ENCODE data around the gene FAM111B.
"Not testable (repeated sequence)": the region's sequence is repeated elsewhere in the genome, so short reads cannot be mapped to it uniquely, and the experiment has no call there.

Gene FAM111B, protein sequence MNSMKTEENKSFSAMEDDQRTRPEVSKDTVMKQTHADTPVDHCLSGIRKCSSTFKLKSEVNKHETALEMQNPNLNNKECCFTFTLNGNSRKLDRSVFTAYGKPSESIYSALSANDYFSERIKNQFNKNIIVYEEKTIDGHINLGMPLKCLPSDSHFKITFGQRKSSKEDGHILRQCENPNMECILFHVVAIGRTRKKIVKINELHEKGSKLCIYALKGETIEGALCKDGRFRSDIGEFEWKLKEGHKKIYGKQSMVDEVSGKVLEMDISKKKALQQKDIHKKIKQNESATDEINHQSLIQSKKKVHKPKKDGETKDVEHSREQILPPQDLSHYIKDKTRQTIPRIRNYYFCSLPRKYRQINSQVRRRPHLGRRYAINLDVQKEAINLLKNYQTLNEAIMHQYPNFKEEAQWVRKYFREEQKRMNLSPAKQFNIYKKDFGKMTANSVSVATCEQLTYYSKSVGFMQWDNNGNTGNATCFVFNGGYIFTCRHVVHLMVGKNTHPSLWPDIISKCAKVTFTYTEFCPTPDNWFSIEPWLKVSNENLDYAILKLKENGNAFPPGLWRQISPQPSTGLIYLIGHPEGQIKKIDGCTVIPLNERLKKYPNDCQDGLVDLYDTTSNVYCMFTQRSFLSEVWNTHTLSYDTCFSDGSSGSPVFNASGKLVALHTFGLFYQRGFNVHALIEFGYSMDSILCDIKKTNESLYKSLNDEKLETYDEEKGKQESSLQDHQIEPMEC

DNA sequence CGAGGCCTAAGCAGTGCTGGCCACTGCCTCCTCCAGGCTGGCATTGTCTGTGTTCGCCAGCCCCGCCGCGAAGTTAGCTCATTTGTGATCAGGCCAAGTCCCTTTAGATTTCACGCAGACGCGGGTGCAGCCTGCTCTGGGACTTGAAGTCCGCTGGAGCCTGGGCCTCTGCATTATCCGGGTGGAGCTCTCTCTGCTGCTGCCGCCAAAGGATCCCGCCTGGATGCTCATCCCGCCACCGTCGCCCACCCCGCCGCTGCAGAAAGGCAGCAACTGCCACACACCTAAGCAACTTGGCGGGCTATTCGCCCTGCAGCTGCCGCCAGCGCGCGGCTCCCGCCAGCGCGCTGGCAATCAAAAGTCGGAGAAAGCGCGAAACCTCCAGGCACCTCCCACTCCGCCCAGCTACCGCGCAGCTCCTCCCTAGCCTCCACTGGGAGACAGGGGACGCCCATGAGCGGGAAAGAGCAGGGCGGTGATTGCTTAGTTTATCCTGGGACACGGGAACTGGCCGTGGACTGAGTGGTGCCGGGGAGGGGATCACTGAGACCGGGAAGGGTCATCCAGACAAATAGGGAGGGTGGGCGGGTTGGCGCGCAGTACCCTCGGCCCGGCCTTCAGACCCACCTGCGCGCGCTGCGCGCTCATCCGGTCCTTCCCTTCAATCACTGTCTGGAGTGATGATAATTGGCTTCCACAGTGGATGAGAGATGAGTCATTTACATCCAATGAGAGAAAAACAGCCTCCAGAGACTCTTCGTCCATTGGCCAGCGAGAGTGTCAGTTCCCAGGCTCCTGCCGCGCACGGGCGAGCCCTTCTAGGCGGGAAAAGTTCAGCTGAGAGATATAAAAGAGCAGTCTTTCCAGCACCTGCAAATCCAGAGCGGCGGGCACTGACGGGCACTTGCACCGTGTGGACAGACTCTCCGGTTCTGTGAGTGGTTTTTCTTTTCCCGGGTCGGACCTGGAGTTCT lies at the start of gene FAM111B:
Gene FAM111B, plus strand, starts transcription at position 875 of the 974 bp plus-strand sequence. CDS start 2,389 bp downstream, outside the sequence.
- peak; percentile 81 for DNase-seq

DNA sequence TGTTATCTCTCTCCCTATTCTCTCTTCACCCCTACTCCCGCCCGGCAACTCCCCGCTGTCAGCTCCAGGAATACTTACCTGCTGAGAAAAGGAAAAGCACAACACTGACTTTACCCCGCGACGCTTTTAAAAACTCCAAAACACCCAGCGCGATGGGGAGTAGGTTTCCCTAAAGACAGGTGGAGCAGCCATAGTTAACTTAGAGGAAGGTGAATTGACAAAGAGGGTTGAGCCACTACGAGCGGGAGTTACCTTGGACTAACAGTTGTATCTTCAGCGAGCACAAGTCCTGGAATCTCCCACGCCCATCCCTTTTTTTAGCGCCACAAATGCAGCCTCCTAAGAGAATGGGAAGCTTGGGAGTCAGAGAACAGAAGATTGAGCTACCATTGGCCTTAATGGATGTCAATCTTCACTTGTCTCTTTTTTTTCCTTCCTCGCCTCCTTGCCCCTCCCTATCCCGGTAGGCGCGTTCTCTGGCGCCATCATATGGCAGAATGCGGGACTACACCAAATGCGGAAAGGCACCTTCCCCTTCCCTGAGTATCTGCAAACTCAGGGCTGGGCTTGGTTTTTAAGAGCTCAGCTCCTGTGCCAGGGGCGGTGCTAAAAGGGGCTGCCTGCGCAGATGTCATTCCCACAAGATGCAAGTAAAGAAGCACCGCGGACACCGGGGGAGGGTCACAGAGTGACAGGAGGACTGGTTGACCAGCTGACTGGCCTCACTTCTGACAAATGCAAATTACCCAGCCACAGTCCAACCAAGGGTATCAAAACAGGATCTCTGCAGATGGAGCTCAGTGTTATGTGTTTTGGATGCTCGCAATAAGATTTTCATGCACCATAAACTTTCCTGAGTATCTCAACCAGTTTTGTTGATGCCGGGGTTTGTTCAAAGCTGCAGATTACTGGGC lies 48.7 kb upstream of the FAM111B start:
- peak; percentile 77 for DNase-seq

DNA sequence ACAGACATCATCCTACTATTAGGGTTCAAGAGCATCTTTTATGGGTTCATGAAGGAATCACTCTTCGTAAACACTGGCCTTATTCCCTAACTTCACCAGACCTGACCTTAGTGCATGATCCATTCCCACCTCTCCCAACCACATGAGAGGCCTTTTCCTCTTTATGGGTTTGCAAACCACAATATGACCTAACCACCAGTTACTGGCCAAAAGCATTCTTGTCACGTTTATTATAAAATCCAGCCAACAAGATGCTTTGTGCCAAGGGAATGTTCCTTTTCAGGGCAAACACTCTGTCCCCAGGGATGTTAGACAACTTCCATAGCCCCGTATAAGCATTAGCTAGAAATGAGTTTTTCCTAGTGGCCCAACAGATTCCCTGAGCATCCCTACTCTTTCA lies 46.9 kb upstream of the FAM111B start:
- not testable (repeated sequence) for DNase-seq

DNA sequence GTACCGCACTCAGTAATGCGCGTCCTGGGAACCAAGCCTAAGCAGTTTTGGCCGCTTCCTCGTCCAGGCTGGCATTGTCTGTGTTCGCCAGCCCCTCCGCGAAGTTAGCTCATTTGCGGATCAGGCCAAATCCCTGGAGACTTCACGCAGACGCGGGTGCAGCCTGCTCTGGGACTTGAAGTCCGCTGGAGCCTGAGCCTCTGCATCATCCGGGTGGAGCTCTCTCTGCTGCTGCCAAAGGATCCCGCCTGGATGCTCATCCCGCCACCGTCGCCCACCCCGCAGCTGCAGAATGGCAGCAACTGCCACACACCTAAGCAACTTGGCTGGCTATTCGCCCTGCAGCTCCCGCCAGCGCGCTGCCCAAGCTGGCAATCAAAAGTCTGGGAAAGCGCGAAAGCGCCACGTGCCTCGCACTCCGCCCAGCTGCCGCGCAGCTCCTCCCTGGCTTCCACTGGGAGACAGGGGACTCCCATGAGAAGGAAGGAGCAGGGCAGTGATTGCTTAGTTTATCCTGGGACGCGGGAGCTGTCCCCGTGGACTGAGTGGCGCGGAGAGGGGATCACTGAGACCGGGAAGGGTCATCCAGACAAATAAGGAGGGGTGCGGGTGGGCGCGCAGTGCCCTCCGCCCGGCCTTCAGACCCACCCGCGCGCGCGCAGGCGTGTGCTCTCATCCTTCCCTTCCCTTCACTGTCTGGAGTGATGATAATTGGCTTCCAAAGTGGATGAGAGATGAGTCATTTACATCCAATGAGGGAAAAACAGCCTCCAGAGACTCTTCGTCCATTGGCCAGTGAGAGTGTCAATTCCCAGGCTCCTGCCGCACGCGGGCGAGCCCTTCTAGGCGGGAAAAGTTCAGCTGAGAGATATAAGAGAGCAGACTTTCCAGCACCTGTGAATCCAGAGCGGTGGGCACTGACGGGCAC lies 44.2 kb upstream of the FAM111B start:
- DNase-seq, result no peak

DNA sequence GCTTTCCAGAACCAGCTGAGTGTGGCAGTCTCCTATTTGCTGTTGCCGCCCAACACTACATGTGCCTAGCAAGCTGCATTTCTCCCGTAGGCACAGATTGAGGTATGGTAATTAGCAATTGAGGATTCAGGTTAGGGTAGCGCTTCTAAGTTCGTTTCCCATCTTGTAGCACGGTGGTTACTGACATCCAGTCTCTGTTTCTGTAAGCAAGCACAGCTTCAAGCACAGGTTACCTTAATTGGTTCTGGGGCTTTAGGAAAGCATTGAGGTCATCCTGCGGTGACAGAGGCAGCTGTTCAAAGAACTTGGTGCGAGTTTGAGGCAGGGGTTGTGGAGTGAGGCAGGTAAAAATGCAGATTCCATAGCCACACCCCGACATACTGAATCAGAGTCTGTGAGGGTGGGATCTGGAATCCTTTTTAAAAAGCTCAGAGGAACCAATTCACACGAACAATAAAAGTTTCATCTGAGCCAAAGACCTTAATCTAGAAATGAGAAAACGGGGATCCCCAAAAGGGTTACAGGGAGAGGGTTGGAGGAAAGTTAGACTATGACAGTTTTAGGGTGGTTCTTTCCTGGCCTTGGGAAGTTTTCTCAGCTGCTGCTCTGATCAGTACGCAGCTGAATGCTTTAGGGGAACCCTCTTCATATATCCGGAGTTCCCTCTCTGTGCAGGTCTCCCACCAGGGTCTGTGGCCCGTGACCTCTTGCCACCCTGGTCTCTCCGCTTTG lies 42.9 kb upstream of the FAM111B start:
- not testable (repeated sequence) for DNase-seq

DNA sequence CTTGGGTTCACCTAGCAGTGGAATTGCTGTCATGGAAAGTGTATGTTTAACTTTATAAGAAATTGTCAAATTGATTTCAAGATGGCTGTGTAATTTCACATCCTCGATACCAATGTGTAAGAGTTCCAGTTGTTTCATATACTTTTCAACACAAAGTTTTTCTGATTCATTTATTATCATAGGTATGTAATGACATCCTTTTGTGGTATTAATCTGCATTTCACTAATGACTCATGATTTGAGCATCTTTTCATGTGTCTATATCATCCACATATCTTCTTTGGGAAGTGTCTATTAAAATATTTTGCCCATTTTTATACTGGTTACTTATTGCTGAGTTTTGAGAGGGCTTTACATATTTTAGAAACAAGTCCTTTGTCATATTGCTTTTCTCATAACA lies 38.0 kb upstream of the FAM111B start:
- no peak for DNase-seq

DNA sequence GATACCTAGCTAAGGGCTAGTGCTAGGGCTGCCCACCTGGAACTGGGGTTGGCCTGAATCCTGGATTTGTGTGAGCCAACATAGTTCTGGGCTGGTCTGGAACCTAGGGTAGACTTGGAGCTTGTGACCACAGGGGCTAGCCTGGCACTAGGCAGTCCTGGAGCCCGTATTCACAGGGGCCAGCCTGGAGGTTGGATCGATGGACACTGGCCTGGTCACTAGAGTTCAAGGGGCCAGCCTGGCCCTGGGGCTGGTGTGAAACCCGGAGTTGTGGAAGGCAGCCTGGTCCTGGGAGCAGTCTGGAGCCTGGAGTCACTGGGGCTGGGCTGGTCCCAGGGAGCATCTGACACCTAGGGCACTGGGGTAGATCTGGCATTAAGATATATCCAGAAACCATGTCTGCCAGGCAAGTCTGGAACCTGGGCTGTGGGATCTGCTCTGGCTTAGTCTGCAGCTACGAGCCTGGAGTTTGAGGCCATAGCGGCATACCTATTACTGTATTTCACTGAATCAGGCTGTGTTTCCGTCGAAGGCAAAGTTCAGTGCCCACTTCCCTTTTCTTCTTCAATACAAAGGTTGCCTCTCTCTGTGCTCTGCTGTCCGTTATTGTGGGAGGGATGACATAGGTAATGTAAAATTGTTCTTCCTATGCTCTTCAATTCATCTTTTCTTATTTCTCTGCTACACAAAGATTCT lies 30.0 kb upstream of the FAM111B start:
- no peak for DNase-seq

DNA sequence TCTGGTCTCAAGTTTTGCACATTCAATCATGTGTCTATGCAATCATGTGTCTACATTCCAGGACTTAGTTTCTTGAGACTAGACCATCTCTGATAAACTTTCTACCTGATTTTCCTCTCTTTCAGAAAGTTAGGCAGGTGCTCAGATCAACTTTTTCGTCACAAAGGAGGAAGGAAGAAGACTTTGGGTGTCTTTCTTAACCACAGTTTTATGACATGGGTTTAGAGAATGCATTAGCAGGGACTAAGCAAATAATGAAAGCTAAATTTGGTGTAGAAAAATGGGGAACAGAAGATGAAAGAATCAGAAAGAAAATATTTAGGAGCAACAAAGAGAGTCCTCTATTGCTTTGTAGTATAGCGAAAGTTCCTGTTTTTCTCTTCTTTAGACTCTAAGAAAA lies 28.6 kb upstream of the FAM111B start:
- no peak for DNase-seq

DNA sequence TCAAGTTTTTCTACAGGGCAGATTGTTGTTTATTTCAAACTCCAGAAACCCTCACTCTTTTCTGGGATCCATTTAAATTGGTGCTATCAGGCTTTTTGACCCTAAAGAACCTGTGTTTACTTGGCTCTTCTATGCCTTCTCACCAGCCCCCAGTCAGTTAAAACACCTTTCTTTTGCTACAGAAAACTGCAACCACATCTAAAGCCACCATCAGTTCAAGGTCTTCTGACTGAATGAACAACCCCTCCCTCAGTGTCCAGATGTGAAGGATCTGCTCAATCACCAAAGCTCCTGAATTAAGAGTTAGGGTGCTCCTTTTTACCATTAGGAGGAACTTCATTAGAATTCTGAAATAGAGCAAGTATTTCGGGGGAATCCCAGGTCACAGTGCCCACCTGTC lies 28.0 kb upstream of the FAM111B start:
- no peak for DNase-seq

DNA sequence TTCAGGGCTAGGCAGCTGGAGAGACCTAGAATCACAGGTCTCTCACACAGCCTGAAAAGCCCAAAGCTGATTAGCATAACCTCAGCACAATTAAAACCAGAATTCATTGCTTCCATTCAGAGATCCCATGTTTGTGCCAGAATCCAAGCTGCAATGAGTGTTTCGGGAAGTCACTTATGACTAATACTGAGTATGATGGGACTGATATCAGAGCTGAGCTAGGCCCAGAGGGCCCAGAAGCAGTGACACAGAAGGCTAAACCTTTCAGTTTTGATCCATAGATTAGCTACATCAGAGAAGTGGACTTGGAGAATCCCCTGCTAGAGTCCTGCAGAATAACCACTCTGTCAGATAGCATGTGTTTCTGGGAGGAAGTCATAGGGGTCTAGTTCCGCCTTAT lies 26.6 kb upstream of the FAM111B start:
- not testable (repeated sequence) for DNase-seq

DNA sequence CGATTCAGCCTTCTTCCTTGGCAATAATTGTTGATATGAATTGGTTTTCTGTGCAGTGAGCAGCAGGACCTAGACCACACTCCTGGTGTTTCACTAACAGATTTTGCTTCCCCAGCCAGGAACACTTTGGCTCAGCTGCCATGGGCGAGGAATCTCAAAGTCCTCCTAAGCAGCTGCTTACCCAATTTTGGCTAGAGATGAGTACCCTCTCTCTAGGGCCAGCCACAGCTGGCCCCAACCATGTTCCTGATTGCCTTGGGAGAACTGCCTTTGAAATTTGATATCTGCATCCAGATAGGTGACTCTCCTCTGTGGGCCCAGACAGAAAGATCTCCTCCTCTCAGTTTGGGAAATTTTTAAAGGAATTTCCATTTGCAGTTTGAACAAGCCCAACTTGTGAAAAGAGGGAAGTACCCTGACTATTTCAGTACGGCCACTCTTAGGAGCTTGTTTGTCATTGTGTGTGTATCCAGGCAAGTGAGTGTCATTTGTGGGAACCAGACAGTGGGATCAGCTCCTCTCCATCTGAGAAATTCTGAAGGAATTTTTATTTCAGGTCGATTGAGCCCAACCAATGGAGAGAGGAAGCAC lies 25.5 kb upstream of the FAM111B start:
- not testable (repeated sequence) for DNase-seq

DNA sequence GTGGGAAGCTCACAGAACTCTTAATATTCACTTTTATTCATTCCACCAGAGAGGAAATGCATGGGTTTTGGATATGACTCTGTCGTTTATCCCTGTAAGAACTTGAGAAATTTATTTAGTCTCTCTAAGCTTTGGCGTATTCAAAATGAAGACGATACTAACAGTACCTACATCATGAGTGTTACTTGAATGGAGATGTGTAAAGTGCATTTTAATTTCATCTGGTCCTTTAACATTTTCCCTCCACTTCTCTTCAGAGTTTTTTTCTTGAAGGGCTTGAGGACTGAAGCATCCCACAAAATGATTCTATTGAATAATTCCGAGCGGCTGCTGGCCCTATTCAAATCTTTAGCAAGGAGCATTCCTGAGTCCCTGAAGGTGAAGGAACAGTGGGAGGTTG lies 21.0 kb upstream of the FAM111B start, which contains the start of gene GLYATL1B:
Gene GLYATL1B, plus strand, starts transcription at position 301 of the 400 bp plus-strand sequence. Its CDS starts 0 bp downstream, at position 301.
- not testable (repeated sequence) for DNase-seq

DNA sequence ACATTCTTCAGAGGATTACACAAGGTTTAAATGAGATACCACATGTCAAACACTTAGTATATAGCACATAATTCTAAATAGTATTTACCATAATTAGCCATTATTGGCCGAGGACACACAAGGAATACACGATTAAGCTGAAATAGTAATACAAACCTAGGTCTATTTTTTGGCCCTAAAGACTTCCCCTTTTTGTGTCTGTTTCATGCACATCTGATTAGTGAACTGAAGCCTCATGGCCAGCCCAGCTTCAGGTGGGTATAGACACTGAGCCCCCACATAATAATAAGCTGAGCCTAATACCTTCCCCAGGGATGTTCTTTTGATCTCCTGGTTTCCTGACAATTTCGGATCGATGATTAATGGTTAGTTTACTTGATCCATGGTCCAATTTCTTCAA lies 18.9 kb upstream of the FAM111B start:
- DNase-seq, result no peak

DNA sequence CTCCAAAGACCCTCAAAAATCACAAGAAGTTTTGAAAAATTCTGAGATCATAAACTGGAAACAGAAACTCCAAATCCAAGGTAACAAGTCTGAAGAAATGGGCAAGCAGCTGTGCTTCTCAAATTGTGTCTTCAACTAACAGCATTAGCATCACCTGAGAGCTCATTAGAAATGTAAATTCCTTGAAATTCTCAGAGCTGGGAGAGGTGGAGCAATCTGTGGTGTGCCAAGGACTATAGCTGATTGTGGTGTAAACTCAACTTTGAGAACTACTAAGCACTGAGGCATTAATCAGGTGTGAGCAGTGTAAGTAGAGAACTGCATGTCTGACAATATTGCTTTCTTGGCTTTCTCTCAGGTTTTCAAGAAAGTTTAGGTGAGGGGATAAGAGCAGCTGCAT lies 13.5 kb upstream of the FAM111B start:
- not testable (repeated sequence) for DNase-seq

DNA sequence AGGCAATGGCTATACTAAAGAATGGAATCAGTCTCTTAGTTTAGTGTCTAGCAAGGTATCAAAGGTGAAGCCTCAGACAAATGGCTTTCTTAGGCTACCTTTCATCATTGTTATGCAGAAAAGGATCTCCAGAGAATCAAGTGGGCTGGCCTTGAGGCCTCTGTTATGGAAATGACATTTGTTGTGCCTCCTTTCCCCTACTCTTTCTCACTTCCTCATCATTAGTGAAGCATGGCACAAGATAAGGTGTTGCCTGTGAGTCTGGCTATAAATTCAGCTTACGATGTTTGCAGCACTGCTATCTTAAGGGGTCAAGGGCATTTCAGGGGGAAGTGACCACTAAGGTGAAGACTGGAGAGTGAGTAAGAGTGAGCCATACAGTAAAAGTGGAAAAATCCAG lies 11.8 kb upstream of the FAM111B start:
- not testable (repeated sequence) for DNase-seq

DNA sequence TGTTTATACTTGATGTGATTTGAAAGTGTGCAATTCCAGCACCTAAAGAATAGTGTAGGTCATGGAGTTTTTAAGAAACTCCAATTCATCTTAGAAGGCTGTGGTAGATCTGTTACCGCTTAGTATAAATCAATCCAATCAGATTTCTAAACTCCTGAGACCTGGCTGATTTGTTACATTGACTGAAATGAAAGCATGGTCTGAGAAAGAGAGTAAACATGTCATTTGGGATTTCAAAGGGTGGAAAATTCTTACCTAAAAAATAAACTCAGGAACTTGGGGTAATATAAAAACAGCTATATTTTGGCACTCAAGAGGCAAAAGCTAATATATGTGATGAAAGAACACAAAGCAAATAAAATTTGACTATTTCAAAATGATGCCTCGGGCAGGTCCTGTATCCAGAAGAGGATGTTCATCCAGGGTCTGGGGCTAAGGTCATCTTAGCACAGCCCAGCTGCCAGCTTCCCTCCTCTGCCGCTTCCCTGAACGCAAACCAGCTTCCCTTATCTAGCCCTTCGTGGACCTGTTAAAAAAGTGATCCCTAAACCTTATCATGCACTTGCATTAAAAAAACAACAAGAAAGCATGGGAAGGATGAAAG lies 11.0 kb upstream of the FAM111B start:
- DNase-seq, result not testable (repeated sequence)

DNA sequence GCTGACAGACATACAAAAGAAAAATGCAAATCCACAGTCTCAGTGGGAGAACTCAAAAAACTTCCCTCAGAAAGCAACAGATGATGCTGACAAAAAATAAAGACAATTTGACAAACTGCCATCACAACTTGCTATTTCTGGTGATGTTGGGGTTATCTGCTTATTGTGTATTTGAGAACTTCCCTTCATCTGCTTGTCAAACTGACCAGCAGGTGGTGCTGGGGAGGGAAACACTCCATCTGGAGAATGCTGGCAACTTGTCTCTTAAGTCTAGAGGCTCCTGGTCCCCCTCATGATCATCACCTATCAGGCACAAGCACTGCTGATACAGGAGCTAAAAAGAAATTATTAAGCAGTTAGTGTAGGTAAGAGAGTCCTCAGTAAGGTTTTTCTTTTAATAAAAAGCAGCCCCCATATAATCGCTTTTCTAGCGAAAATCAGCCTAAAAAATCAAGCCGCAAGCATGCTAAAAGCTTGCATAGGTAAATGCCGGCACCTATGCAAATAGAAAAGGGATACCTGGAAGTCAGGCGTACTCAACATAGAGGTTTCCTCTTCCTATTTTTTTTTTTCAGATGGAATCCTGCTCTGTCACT lies 9.8 kb upstream of the FAM111B start:
- DNase-seq, result peak; percentile 65

DNA sequence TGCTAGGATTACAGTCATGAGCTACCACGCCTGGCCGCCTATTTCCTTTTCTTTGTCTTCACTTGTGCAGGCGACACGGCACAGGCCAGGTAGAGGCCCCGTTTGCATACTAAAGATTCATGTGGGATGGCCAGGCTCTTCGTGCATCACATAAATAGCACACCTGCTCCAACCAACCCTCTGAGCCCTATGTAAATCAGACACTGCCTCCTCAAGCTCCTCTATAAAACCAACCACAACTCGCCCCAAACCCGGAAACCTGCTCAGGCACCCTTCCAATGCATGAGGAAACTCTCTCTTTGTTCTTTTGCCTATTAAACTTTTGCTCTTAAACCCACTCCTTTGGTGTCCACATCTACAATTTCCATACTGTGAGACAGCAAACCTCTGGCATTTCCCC lies 9.1 kb upstream of the FAM111B start:
- DNase-seq, result not testable (repeated sequence)
